Measurements from ENCODE around the gene KCNAB1.
"Not testable (repeated sequence)": the region's sequence is repeated elsewhere in the genome, so short reads cannot be mapped to it uniquely, and the experiment has no call there.

Gene KCNAB1

DNA sequence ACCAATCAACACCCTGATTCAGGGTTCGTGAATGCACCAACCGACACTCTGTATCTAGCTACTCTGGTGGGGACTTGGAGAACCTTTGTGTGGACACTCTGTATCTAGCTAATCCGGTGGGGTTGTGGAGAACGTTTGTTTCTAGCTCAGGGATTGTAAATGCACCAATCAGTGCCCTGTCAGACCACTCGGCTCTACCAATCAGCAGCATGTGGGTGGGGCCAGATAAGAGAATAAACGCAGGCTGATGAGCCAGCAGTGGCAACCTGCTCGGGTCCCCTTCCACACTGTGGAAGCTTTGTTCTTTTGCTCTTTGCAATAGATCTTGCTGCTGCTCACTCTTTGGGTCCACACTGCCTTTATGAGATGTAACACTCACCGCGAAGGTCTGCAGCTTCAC is 20.4 kb upstream of the KCNAB1 start:
- not testable (repeated sequence) for H4K20me1 ChIP-seq (ENCODE audit: insufficient read depth, low read length); H3K9me2 ChIP-seq (ENCODE audit: low read depth, low read length); H3F3A ChIP-seq (ENCODE audit: insufficient read depth, low read length)

DNA sequence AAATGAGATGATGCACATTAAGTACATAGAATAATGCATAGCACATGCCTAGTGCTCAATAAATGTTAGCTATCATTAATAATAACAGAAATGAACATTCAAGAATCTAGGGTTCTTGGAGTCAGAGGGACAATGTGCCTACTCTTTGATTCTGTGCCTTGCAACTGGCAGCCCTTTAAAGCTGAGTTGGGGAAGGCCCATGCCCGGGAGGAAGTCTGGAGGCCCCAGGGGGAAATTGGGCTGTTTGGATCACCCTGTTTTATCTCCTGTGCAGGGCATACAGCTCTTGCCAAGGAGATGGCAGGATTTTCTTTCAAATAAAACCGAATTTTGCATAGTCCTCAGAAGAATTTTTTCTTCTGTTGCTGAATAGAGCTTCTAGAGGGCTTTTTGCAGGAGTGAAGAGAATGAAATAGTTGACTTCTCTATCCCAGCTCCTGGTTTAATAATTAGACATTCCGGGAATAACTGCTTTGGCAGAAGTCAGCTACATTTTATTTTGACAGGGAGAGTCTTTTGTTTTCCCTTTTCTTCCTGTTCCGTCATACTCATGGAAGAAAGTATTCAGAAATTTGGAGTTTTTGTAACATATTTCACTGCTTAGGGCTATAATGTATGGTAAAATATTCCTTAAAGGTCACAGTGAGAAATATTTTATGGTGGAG is 18.0 kb upstream of the KCNAB1 start:
- H3K4me2 ChIP-seq (ENCODE audit: low read length): no peak overlapping the region
- no peak overlapping the region for H3K27ac ChIP-seq (ENCODE audit: low read depth, low read length, poor library complexity, severe bottlenecking)
- no peaks in the 10 kb centered on the region for H4K20me1 ChIP-seq (ENCODE audit: insufficient read depth, low read length)
- no peak overlapping the region for H3K9ac ChIP-seq (ENCODE audit: low read length)
- H3K79me2 ChIP-seq (ENCODE audit: insufficient read depth, low read length): no peaks in the 10 kb centered on the region
- H3K4me1 ChIP-seq (ENCODE audit: insufficient read depth, low read length, severe bottlenecking): no peaks in the 10 kb centered on the region
- no peaks in the 10 kb centered on the region for H3K9me3 ChIP-seq (ENCODE audit: low read length)
- H3K27me3 ChIP-seq (ENCODE audit: insufficient read depth, low read length): no peaks in the 10 kb centered on the region
- no peak overlapping the region for H2AFZ ChIP-seq (ENCODE audit: low read length)
- no peaks in the 10 kb centered on the region for H3K9me2 ChIP-seq (ENCODE audit: low read depth, low read length)
- no peak overlapping the region for H3K4me3 ChIP-seq (ENCODE audit: low read depth, low read length, poor library complexity, severe bottlenecking)
- TF ChIP-seq EZH2 (IDR thresholded peaks at IDR 0.05; ENCODE audit: borderline replicate concordance, low read length): no peak
- TF ChIP-seq, protein P1, sequence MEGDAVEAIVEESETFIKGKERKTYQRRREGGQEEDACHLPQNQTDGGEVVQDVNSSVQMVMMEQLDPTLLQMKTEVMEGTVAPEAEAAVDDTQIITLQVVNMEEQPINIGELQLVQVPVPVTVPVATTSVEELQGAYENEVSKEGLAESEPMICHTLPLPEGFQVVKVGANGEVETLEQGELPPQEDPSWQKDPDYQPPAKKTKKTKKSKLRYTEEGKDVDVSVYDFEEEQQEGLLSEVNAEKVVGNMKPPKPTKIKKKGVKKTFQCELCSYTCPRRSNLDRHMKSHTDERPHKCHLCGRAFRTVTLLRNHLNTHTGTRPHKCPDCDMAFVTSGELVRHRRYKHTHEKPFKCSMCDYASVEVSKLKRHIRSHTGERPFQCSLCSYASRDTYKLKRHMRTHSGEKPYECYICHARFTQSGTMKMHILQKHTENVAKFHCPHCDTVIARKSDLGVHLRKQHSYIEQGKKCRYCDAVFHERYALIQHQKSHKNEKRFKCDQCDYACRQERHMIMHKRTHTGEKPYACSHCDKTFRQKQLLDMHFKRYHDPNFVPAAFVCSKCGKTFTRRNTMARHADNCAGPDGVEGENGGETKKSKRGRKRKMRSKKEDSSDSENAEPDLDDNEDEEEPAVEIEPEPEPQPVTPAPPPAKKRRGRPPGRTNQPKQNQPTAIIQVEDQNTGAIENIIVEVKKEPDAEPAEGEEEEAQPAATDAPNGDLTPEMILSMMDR (IDR thresholded peaks at IDR 0.05; ENCODE audit: low read length): no peak
- H3K36me3 ChIP-seq (ENCODE audit: insufficient read depth, low read length): no peaks in the 10 kb centered on the region
- no peaks in the 10 kb centered on the region for H3F3A ChIP-seq (ENCODE audit: insufficient read depth, low read length)

More for the DNA sequence above, 20.4 kb upstream of the KCNAB1 start:
- not testable (repeated sequence) for H3K36me3 ChIP-seq (ENCODE audit: insufficient read depth, low read length); H3K27me3 ChIP-seq (ENCODE audit: insufficient read depth, low read length); H3K27ac ChIP-seq (ENCODE audit: low read depth, low read length, poor library complexity, severe bottlenecking); H3K79me2 ChIP-seq (ENCODE audit: insufficient read depth, low read length); H3K9me3 ChIP-seq (ENCODE audit: low read length); H3K4me2 ChIP-seq (ENCODE audit: low read length); H3K4me3 ChIP-seq (ENCODE audit: low read depth, low read length, poor library complexity, severe bottlenecking); H3K9ac ChIP-seq (ENCODE audit: low read length); H3K4me1 ChIP-seq (ENCODE audit: insufficient read depth, low read length, severe bottlenecking); H2AFZ ChIP-seq (ENCODE audit: low read length)

DNA sequence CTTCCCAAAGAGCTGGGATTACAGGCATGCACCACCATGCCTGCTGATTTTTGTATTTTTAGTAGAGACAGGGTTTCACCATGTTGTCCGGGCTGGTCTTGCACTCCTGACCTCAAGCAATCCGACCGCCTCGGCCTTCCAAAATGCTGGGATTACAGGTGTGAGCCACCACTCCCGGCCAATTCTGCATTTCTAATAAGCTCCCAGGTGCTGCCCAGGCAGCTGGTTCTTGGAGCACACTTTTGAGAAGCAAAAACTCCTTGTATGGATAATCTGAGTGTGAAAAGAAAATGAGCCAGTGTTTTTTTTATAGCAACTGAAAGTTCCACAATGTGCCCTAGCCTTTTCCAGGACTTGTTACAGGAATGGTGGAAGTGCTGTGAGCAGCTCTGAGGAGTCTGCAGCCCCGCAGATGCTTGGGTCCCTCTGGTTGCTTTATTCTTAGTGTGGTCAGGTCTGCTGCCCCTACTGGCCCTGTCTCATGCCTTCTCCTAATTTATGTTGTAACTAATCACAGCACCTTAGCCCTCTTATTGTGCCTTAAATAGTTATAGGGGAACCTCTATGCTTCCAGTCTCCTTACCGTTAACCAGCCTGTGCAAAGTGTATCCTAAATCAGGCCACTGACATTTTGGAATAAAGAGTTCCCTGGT is 13.5 kb upstream of the KCNAB1 start:
- TF ChIP-seq EZH2 (IDR thresholded peaks at IDR 0.05; ENCODE audit: borderline replicate concordance, low read length): no peak
- TF ChIP-seq, protein P1 (IDR thresholded peaks at IDR 0.05; ENCODE audit: low read length): no peak
- H3K4me1 ChIP-seq (ENCODE audit: insufficient read depth, low read length, severe bottlenecking): no peaks in the 10 kb centered on the region
- no peaks in the 10 kb centered on the region for H3K27me3 ChIP-seq (ENCODE audit: insufficient read depth, low read length)

DNA sequence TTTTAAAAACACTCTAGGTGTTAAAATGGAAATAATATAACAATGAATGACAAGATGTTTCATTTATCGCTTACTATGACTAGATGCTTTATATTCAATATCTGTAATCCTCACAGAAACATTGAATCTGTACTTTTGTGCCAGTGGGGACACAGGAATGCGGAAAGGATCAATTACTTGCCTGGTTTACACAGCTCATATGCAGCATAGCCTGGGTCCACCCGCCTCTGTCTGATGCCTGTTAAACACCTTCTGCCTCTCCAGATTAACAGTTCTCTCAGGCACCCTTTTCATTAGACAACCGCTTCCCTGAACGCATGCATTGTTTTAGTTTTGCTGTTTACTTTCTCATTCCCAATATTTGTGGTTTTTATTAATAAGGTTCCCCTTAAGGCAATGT is 12.9 kb upstream of the KCNAB1 start:
- Histone ChIP-seq H3K9me2 (ENCODE audit: low read depth, low read length) (no peaks in the 10 kb centered on the region), H3K4me3 (ENCODE audit: low read depth, low read length, poor library complexity, severe bottlenecking) (no peak overlapping the region), H4K20me1 (ENCODE audit: insufficient read depth, low read length) (no peaks in the 10 kb centered on the region), H3K36me3 (ENCODE audit: insufficient read depth, low read length) (no peaks in the 10 kb centered on the region), H3K27me3 (ENCODE audit: insufficient read depth, low read length) (no peaks in the 10 kb centered on the region), H3K9ac (ENCODE audit: low read length) (no peak overlapping the region), H3K9me3 (ENCODE audit: low read length) (no peaks in the 10 kb centered on the region), H3K4me2 (ENCODE audit: low read length) (no peak overlapping the region), H3K27ac (ENCODE audit: low read depth, low read length, poor library complexity, severe bottlenecking) (no peak overlapping the region), H3K4me1 (ENCODE audit: insufficient read depth, low read length, severe bottlenecking) (no peaks in the 10 kb centered on the region), H3K79me2 (ENCODE audit: insufficient read depth, low read length) (no peaks in the 10 kb centered on the region), H3F3A (ENCODE audit: insufficient read depth, low read length) (no peaks in the 10 kb centered on the region), H2AFZ (ENCODE audit: low read length) (no peak overlapping the region)
- no peak for TF ChIP-seq EZH2 (IDR thresholded peaks at IDR 0.05; ENCODE audit: borderline replicate concordance, low read length)
- TF ChIP-seq, protein P1 (IDR thresholded peaks at IDR 0.05; ENCODE audit: low read length): no peak

More for the DNA sequence above, 13.5 kb upstream of the KCNAB1 start:
- H3K36me3 ChIP-seq (ENCODE audit: insufficient read depth, low read length): no peaks in the 10 kb centered on the region
- H3K9me3 ChIP-seq (ENCODE audit: low read length): no peaks in the 10 kb centered on the region
- no peak overlapping the region for H3K4me3 ChIP-seq (ENCODE audit: low read depth, low read length, poor library complexity, severe bottlenecking)
- no peak overlapping the region for H3K9ac ChIP-seq (ENCODE audit: low read length)
- no peaks in the 10 kb centered on the region for H3F3A ChIP-seq (ENCODE audit: insufficient read depth, low read length)
- H3K27ac ChIP-seq (ENCODE audit: low read depth, low read length, poor library complexity, severe bottlenecking): no peak overlapping the region
- no peaks in the 10 kb centered on the region for H4K20me1 ChIP-seq (ENCODE audit: insufficient read depth, low read length)
- no peak overlapping the region for H2AFZ ChIP-seq (ENCODE audit: low read length)
- H3K4me2 ChIP-seq (ENCODE audit: low read length): no peak overlapping the region
- H3K9me2 ChIP-seq (ENCODE audit: low read depth, low read length): no peaks in the 10 kb centered on the region
- H3K79me2 ChIP-seq (ENCODE audit: insufficient read depth, low read length): no peaks in the 10 kb centered on the region
